HG02938 (cell line): ENCODE measurements around the gene GLRA3.
"Not testable (repeated sequence)": the region's sequence is repeated elsewhere in the genome, so short reads cannot be mapped to it uniquely, and the experiment has no call there.

Experiments
- ATAC-seq: cut with Tn5 transposase; IDR thresholded peaks from one replicate; pipeline ENCODE4 v1.9.1; 2021; ENCODE audit warnings: mild to moderate bottlenecking, moderate library complexity; ENCODE audit not compliant: unreplicated experiment

Gene GLRA3

DNA sequence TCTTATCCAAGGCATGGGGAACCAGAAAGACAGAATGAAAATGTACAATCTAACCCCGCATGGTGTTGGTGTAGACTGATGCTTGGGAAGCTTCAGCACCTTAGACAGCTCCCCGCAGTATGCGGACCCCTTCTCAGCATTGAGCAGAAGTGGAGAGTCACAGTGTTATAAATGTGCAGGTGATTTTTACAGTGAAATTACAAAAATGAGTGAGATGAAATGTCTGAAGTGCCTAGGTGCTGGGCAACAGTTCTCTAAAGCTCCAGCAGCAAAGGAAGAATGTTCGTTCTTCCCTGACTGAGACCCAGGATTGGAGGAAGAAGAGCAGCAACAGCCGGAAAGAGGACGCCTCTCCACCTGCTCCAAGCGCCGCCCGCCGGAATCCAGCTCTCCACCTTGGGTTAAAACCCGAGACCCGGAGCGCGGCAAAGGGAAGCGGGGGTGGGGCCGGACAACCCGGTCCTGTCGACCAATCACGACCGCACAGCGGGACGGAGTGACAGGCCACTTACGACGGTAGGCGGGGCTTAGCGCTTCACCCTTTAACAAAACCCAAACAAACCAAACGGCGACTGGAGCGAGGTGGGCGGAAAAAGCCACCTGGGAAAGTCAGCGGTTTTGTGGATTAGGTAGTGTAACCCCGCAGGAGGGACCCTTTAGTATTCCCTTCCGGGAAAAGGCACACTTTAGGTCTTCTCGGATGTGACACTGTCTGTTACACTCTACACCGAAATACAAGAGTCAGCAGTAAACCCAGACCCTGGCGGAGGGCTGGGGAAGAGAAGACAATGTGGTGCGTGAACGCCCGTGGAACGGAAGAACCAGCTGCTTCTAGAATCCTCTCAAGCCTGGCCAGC, at the start of gene GLRA3:
TSS of gene GLRA3 (minus strand) at position 403 of the 857 bp plus-strand sequence. CDS start 436 bp downstream, outside the sequence.
- ATAC-seq: peak; percentile 90

DNA sequence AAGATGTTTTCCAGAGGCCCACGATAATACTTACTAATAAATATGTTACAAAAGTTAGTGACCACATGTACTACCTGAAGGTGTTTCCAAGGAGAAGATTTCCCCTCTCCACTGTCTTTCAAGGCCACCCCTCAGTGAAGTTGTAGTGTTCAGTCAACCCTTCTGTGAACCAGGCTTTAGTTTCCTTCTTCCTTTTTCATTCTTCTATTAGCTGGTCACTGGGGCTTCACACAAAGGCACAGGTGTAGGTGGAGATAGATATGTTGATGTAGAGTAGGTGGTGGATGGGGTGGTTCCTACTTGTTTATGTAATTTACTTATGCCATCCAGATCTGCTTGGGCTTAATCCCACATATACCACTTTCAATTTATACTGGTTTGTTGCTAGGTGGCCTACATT, 45.9 kb upstream of the GLRA3 start:
- ATAC-seq: no peak

DNA sequence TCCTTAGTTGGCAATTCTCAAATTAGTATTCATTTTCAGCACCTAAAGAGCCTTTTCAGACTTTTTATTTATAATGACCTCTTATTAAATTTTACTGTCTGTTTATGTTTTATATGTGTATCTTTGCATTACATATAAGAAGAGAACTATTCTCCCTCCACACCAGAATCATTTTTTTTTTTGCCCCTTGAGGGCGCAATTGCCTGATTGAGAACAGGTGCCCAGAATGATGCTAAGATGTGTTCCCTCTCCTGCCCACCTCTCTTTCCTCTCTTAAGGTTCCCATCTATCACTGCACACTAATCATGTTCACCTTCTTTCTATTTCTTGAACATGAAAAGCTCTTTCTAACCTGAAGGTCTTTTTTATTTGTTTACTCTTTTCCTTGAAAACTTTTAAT, 44.9 kb upstream of the GLRA3 start:
- ATAC-seq: no peak

DNA sequence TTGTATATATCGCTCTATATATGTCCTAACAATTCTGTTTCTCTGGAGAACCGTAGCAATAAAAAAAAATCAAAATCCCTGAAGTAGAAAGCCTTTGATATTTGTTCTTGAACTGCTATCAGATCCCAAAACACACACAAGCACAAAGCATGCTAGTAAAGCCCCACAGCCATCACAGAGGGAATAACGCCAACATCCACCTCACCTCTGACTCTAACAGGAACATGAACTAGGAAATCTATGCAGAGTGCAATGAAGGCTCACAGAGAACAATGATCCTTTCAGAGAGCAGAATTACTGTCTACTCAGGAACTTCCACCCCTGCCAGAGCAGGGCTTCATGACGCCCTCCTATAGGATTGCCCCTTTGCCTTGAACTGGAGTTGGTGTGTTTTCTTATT, 44.1 kb upstream of the GLRA3 start:
- ATAC-seq: not testable (repeated sequence)

DNA sequence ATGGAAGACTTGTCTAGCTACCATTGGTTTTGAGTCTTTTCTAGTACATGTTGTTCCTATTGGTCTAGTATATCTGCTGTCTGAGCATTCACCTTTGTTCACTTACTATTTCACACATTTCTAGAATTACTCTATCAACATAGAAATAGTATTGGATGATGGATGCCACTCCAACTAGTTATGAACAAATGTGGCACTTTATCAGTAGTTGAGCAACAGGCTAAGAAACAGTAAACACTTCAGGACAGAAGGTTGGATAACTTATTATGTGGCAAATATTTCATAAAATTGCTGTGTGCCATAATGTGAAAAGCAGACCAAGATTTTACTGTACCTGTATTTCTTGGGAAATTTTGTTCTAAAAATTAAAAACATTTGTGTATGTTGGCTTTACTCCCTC, 42.4 kb upstream of the GLRA3 start:
- no peak for ATAC-seq

DNA sequence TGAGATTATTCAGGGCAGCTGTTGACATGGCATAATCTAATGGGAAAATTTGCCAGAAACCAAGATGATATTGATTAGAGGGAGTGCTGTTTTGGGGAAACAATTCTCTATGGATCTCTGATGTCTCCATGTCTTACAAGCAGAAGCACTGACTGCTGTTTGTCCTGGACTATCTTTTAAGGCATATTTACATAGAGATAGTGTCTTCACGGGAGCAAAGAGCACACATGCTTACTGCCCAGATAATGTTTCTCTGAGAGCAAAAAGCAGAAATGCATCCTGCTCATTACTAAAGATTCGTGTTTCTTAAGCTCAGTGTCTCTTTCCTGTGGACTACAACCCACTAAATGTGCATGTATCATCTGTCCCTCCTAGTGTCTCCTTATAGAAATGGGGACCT, 41.3 kb upstream of the GLRA3 start:
- ATAC-seq: no peak

DNA sequence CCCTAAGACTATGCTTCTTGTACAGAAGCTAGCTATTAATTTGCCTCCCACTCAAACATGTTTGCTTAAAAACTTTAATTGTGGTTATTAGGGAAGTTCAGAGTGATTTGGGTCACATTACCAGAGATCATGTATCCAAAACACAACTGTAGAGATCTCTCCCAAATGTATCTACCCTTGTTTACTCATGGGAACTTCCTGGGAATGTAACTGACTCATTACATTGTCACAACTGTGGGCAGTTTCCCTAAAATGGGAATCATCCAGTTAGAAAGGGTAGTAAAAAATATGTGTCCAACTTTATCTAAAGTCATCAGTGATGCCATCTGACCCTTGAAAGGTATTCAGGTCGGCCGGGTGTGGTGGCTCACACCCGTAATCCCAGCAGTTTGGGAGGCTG, 40.3 kb upstream of the GLRA3 start:
- no peak for ATAC-seq

DNA sequence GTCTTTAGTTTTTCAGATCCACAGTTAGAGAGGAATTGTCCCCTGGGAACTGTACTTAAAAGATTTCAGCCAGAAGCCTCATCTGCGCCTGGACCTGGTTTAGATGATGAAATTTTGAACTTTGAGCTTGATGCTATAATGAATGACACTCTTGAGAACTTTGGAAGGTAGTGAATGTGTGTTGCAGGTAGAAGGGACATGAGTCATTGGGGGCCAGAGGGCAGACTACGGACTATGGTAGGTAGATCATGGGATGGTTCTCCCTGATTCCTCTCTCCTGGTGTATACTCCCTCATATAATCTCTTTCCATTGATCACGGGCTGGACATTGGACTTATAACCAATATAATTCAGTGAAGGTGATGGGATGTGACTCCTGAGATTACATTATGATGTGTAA, 38.9 kb upstream of the GLRA3 start:
- ATAC-seq: no peak

DNA sequence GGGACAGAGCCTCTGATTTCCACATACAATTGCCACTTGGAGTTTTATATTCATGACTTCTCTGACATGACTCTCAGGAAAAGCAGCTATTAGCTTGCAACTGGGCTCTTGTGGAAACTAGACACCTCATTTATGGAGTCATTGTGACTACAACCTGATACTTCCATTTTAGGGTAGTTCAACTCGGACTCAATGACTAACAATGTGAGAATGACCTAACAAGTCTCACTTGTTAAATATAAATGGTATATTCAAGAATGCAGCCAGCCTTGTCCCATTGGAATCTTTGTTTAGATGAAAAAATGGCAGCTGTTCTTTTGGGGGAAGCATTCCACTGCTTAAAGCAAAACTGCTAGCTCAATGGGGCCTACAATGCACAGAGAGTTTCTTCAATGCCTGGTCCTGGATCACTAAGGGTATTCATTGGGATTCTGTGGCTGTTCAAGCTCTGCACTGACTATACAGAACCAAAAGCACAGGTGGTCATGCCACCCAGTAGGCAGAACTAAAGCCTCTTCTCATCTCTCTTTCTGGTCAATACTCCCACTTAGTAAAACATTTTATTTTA, 36.5 kb upstream of the GLRA3 start:
- no peak for ATAC-seq

DNA sequence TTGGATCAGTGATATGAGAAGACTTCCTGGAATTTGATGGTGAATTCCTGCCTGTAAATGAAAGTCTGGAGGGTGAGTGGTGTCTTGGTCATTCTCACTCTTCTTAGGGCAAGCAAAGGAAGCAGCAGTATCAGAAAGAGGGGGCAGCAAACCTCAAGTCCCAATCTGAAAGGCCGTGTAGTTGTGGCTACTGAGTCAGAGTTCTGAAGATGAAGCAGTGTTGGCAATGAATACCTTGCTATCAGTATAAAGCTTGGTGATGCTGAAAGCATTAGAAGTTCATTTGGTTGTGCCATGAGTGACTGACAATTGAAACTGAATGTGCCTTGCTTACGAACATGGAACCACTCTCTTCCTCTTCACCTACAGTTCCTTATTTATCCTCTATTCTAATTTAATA, 35.0 kb upstream of the GLRA3 start:
- no peak for ATAC-seq

DNA sequence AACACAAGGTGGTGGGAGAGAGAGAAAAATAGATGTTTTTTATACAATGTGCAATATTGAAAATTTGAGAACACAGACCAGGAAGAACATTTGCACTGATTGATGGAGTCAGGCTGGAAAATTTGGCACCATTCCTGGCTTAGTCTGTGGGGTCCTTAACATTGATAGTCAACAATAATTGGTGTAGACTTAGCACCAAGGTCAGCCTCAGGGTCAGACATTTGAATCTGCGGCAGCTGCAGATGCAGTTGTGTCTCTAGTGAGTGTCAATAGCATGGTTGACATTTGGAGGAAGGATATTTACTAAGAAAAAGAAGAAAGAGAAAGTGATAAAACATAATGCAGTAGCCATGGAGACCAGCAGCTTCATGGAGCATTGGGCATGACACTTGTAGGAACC, 31.5 kb upstream of the GLRA3 start:
- ATAC-seq: no peak

DNA sequence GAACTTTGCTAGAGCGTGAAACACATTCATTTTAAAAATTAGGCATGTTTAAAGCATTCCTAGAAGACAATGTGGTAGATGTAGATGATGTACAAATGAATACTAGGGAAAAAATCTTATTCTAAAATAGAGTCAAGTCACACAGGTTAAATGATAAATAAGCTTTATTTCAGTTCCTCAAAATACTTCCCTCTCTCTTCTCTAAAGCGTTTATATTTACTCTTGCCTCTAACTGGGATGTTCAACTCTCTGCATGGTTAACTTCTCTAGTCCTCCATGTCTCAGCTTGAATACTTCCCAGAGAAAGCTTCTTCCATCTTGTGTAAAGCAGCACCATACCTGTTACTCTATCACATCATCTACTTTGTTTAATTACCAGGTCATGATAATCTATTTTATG, 30.9 kb upstream of the GLRA3 start:
- ATAC-seq: no peak

DNA sequence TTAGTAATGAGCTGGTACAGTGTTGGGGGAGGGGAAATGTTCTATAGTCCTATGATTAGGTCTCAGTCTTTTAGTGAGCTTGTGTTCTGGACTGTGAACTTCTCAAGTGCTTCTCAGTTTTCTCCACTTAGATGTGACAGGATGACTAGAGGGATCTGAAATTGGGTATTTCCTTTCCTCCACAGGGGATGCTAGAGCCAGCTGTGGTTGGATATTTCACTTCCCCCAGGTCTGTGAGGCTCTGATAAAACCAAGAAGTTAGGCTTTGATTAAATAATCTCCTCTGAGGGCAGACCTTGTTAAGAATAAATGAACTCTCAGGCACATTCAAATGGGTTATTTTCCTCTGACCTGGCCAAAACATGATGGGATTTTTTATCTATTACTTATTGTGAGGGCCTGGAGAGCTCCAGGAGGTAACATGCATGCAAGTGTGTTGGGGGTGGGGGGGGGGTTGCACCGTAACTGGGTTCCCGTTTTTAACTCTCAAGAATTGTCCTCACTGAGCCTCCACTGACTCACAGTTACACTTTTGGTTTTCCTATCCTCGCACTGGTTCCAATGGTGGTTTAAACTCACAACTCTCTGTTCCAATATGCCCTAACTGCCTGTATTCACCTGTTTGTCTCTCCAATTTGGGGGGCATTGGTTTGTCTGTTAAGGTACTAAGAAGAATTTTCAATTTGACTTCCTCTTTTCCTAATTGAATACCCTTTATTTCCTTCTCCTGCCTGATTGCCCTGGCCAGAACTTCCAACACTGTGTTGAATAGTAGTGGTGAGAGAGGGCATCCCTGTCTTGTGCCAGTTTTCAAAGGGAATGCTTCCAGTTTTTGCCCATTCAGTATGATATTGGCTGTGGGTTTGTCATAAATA, 28.1 kb upstream of the GLRA3 start:
- no peak for ATAC-seq

DNA sequence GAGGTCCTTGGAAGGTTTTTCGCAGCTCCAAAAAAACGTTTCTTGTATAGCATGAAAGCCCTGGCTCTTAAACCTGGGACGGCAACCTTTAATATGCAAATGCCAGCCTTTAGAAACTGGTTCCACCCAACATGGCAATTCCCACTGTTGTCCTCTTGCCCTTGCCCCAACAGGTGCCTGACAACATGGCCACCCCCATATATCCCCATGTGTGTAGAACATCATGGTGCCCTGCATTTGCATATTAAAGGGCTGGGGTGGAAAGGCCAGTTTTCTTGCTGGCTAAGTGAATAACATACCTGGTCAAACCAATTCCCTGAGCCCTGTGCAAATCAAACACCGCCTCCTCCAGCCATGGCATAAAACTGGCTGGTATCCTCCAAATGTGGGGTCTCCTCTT, 26.0 kb upstream of the GLRA3 start:
- no peak for ATAC-seq

DNA sequence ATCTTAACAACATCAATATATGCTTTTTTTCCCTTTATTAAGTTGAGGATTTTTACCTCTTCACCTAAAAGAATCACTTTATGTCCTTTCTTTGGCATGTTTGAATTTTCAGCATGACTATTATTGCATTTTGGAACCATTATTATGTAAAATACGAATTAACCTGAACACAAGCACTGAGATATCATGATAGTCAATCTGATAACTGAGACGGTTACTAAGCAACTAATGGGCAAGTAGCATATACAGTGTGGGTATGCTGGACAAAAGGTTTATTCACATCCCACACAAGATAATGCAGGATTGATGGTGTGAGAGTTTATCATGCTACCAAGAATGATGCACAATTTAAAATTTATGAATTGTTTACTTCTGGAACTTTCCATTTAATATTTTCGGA, 24.6 kb upstream of the GLRA3 start:
- no peak for ATAC-seq

DNA sequence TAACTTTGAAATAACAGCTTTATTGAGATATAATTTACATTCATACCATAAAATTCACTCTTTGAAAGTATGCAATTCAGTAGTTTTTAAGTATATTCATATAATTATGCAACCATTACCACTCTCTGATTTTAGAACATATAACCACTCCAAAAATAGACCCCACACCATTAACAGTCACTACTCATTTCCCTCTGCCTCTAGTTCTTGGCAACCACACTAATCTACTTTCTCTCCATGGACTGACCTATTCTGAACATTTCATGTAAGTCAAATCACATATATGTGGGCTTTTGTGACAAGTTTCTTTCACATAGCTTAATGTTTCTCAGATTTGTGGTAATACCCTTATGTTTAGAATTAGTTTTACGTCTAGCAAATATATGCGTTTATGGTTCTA, 19.5 kb upstream of the GLRA3 start:
- no peak for ATAC-seq

DNA sequence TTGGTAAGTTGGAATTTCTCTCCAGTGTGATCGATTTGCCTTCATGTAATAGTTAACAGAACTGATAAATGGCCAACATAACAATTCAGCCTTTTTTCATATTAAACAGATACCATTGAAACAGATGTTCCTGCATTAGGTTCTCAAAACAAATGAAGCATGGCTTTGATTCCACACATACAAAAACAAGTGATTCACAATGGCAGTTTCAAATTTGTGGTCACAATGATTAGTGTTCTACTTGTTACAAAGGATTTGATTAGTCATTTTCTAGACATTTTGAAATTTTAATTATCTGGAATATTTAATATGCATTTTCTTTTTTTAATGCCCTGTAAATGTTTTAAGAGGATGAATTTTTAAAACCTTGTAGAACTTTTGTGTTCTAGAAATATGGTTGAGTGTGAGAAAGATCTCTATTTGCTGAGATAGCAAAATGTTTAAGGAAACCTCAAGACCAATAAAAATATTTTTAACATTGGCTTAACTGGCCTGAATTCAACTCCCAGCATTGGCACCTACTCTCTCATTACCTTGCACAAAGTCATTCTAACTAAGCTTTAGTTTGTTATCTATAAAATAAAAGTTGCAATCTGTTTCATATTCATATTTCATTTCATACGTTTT, 18.9 kb upstream of the GLRA3 start:
- ATAC-seq: no peak

DNA sequence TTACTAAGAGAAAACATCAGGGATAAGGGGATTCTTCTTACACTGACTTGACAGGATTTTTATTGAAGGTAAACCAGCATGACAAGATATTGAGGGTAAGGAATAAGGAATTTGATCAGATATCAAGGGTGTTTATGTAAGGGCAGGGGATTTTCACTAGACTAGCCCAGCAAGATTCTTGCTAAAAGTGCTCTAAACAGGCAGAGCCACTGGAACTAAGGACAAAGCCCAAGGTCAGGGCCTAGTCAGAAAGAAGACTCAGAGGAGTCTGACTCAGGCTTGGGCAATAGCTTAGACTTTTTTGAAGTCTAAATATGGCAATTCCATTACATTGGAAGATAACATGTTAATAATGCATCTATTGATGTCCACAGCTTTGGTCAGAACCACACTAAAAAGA, 6.5 kb upstream of the GLRA3 start:
- ATAC-seq: no peak

DNA sequence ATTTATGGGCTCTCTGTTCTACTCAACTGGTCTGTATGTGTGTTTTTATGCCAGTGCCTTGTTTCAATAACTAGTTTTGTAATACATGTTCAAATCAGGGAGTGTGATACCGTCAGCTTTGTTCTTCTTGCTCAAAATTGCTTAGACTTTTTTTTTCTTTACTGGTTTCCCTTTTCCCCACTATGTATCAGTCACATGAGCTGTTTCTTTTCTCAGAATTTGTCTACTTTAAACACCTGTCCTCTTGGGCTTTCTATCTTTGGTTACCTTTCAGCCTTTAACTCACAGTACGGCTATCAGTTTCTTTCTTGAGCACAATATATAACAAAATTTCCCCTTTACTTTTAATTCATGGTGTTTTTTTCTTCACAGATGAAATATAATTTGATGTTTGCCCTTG, 5.4 kb upstream of the GLRA3 start:
- ATAC-seq: no peak

DNA sequence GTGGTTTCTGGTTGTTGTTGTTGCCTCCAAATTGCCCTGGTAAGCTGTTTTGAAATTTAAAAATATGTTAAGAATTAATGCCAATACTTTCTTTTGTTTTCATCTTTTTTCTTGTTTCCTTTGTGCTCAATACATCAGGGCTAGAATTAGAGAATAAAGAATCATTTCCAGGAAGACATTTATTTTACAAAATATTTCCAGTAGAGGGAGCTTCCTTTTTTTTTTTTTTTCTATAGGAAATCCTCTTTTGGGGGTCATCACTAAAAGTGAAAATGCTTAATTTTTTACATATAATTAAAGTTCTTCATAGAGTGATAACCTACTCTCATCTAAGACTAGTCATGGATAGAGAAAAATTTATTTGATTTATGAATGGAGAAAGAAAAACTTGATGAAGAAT, 2.4 kb downstream of the GLRA3 start:
- ATAC-seq: no peak

DNA sequence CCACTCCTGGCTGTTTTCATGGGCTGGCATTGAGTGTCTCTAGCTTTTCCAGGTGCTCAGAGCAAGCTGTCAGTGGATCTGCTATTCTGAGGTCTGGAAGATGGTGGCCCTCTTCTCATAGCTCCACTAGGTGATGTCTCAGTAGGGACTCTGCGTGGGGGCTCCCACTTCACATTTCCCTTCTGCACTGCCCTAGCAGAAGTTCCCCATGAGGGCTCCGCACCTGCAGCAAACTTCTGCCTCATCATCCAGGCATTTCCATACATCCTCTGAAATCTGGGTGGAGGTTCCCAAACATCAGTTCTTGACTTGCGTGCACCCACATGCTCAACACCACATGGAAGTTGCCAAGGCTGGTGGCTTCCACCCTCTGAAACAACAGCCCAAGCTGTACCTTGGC, 13.8 kb downstream of the GLRA3 start:
- ATAC-seq: no peak
